Stimulated activated naive CD8-positive, alpha-beta T cell treated with anti-CD3 and anti-CD28 coated beads, Interleukin-15, Interleukin-2, amounts not matched to agents 100 U/mL and 50 U/mL, for 24 hours (primary cell): ENCODE measurements around the gene C10orf90.

Experiments used
- ATAC-seq: fragments of 150-1000 bp; cut with Tn5 transposase; one replicate; pipeline ENCODE4 v1.10.0; 2021
- DNase-seq: peaks from one replicate; pipeline ENCODE4 v3.0.0; 2021

The C10orf90 gene

GRCh38 chr10:126670056-126670894 is at the start of gene C10orf90:
Gene C10orf90 (minus strand): TSS chr10:126670693. CDS start chr10:126670480, 213 bp downstream.
- no peak for ATAC-seq
- no peak for DNase-seq

- no peak for DNase-seq
- no peak for ATAC-seq
Observed at GRCh38 chr10:126716366-126716765, 45.9 kb upstream of the C10orf90 start.

- ATAC-seq (no peak), DNase-seq (no peak)
Observed at GRCh38 chr10:126713594-126713993, 43.1 kb upstream of the C10orf90 start.

GRCh38 chr10:126712681-126713080 is 42.2 kb upstream of the C10orf90 start:
- DNase-seq (no peak), ATAC-seq (no peak)

- ATAC-seq: no peak
- DNase-seq: no peak
Observed at GRCh38 chr10:126705951-126706565, 35.6 kb upstream of the C10orf90 start.

- DNase-seq: no peak
- ATAC-seq: no peak
Observed at GRCh38 chr10:126705131-126705530, 34.6 kb upstream of the C10orf90 start.

- DNase-seq (no peak), ATAC-seq (no peak)
Observed at GRCh38 chr10:126704649-126705048, 34.2 kb upstream of the C10orf90 start.

- no peak for ATAC-seq
Observed at GRCh38 chr10:126702181-126702580, 31.7 kb upstream of the C10orf90 start.

GRCh38 chr10:126701526-126701925 is 31.0 kb upstream of the C10orf90 start:
- no peak for DNase-seq
- ATAC-seq: no peak

More at GRCh38 chr10:126702181-126702580, 31.7 kb upstream of the C10orf90 start:
- DNase-seq: no peak

- DNase-seq (no peak), ATAC-seq (no peak)
Observed at GRCh38 chr10:126696684-126697083, 26.2 kb upstream of the C10orf90 start.

GRCh38 chr10:126691456-126691855 is 21.0 kb upstream of the C10orf90 start:
- no peak for ATAC-seq

GRCh38 chr10:126690534-126690933 is 20.0 kb upstream of the C10orf90 start:
- DNase-seq: no peak
- no peak for ATAC-seq

More at GRCh38 chr10:126691456-126691855, 21.0 kb upstream of the C10orf90 start:
- DNase-seq: no peak

- no peak for ATAC-seq
Observed at GRCh38 chr10:126689461-126689994, 19.0 kb upstream of the C10orf90 start.

GRCh38 chr10:126687121-126687606 is 16.7 kb upstream of the C10orf90 start:
- ATAC-seq: no peak
- DNase-seq: no peak

More at GRCh38 chr10:126689461-126689994, 19.0 kb upstream of the C10orf90 start:
- DNase-seq: no peak

- DNase-seq: no peak
- no peak for ATAC-seq
Observed at GRCh38 chr10:126686719-126687118, 16.2 kb upstream of the C10orf90 start.

GRCh38 chr10:126686268-126686667 is 15.8 kb upstream of the C10orf90 start:
- DNase-seq (no peak), ATAC-seq (no peak)

- ATAC-seq (no peak), DNase-seq (no peak)
Observed at GRCh38 chr10:126685756-126686155, 15.3 kb upstream of the C10orf90 start.

GRCh38 chr10:126684171-126684745 is 13.8 kb upstream of the C10orf90 start:
- ATAC-seq (no peak), DNase-seq (no peak)

- ATAC-seq (no peak), DNase-seq (no peak)
Observed at GRCh38 chr10:126683466-126683865, 13.0 kb upstream of the C10orf90 start.

GRCh38 chr10:126675656-126676438 is 5.4 kb upstream of the C10orf90 start:
- DNase-seq (no peak), ATAC-seq (no peak)

- ATAC-seq (no peak), DNase-seq (no peak)
Observed at GRCh38 chr10:126674741-126675515, 4.4 kb upstream of the C10orf90 start.
